Heart left ventricle (tissue), 13 donors: Measurements from ENCODE around the gene PGBD5.

Experiments
- POLR2A ChIP-seq, 2 donors: fragments of 450-650 bp; IDR thresholded peaks; one replicate each; pipeline ENCODE4 v1.6.1; 2017; ENCODE audit warnings: antibody characterized with exemption in 2 of 2, mild to moderate bottlenecking in 2 of 2, moderate library complexity in 2 of 2
- TF ChIP-seq, protein P1 (sequence below), 12 donors: fragments of 200-600 bp; sonication (generic) in 4 of 12; IDR thresholded peaks; one replicate each; pipeline versions ENCODE4 v1.5.0 to v1.8.0; 2018 to 2022; ENCODE audit warnings: antibody characterized with exemption in 12 of 12, mild to moderate bottlenecking in 5 of 12
- donor health status: ischemic (EF 13 %, LVEDD 7.1; RV severe dilation, severe dysfunction).
- donor health status: DM: no; HTN: yes; CAD: no.
- donor health status: DM: no; HTN: no; CAD: no.
- donor health status: ischemic (EF 25% LVEDD 6.9; RV normal size, moderate dysfunction).
- donor health status: ischemic (EF 25% LVEDD 5.7; RV mildly dilated, moderate dysfunction).
- donor health status: ischemic (EF 35%, LVEDD 5.7; RV mildly dilated, moderate dysfunction).
- donor health status: nonischemic (EF 11% LVEDD 7.7; RV severe dilation, severe dysfunction).
- donor health status: DM: yes; HTN: yes; CAD: no.
- donor health status: PGD.
- donor health status: ischemic (EF 29% LVEDD 5.4; RV normal size, mild dysfunction).
- donor health status: nonischemic (EF 23%, LVEDD 6.1; RV moderate dilation, normal function).

DNA sequence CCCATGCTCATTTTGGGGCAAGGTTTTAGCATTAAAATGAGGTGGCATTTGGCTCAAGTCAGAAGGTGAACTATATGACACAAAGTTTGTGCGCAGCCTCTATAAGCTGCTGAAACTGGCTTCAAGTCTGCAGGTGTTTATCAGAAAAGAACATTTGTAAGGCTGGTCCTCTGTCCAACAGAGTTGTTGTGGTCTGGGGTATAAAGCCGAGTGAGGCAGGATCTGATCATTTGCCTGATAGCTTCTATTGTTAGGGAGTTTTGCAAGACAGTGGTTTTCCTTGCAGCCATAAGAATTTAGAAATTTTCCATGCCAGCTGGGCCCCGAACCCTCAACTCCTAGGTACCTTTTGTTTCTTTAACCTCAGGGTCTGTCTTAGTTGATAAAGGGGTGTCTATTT lies 130.8 kb downstream of the PGBD5 start:
- TF ChIP-seq, protein P1, sequence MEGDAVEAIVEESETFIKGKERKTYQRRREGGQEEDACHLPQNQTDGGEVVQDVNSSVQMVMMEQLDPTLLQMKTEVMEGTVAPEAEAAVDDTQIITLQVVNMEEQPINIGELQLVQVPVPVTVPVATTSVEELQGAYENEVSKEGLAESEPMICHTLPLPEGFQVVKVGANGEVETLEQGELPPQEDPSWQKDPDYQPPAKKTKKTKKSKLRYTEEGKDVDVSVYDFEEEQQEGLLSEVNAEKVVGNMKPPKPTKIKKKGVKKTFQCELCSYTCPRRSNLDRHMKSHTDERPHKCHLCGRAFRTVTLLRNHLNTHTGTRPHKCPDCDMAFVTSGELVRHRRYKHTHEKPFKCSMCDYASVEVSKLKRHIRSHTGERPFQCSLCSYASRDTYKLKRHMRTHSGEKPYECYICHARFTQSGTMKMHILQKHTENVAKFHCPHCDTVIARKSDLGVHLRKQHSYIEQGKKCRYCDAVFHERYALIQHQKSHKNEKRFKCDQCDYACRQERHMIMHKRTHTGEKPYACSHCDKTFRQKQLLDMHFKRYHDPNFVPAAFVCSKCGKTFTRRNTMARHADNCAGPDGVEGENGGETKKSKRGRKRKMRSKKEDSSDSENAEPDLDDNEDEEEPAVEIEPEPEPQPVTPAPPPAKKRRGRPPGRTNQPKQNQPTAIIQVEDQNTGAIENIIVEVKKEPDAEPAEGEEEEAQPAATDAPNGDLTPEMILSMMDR (IDR thresholded peaks at IDR 0.05), result no peak
- no peak for TF ChIP-seq POLR2A (IDR thresholded peaks at IDR 0.05)
